ENCODE measurements around the gene ENDOV. TPM values are rescaled to one million over a fixed set of nuclear protein-coding genes. Genes with fewer than 3 reads are reported as not detected.

ENDOV gene
- total RNA-seq, 1 experiment from 2014 or later = 26.0 TPM

GRCh38 chr17:80428363-80428762 is 13.4 kb downstream of the ENDOV start:
- Histone ChIP-seq H3K36me3 (replicated peaks; ENCODE audit: control insufficient read depth, insufficient read depth, low read length) (no peaks in the 10 kb centered on the region), H3K4me3 (ENCODE audit: insufficient read depth, low read depth, low read length) (no peak overlapping the region), H3K27me3 (ENCODE audit: control insufficient read depth, insufficient read depth, low read length) (no peaks in the 10 kb centered on the region)
- DNase-seq = peak; percentile 46

- H3K36me3 ChIP-seq (replicated peaks; ENCODE audit: control insufficient read depth, insufficient read depth, low read length) = no peaks in the 10 kb centered on the region
- no peak overlapping the region for H3K4me3 ChIP-seq (ENCODE audit: insufficient read depth, low read depth, low read length)
- DNase-seq = peak; percentile 47
- no peaks in the 10 kb centered on the region for H3K27me3 ChIP-seq (ENCODE audit: control insufficient read depth, insufficient read depth, low read length)
These were observed 13.8 kb downstream of the ENDOV start for GRCh38 chr17:80428796-80429195.

GRCh38 chr17:80429356-80430275 is 14.6 kb downstream of the ENDOV start:
- Histone ChIP-seq H3K27me3 (ENCODE audit: control insufficient read depth, insufficient read depth, low read length) (no peaks in the 10 kb centered on the region), H3K4me3 (ENCODE audit: insufficient read depth, low read depth, low read length) (no peak overlapping the region), H3K36me3 (replicated peaks; ENCODE audit: control insufficient read depth, insufficient read depth, low read length) (no peaks in the 10 kb centered on the region)
- no peak for DNase-seq

- Histone ChIP-seq H3K4me3 (ENCODE audit: insufficient read depth, low read depth, low read length) (no peak overlapping the region), H3K27me3 (ENCODE audit: control insufficient read depth, insufficient read depth, low read length) (no peaks in the 10 kb centered on the region), H3K36me3 (replicated peaks; ENCODE audit: control insufficient read depth, insufficient read depth, low read length) (no peaks in the 10 kb centered on the region)
- DNase-seq = no peak
These were observed 15.7 kb downstream of the ENDOV start for GRCh38 chr17:80430446-80431245.

- H3K4me3 ChIP-seq (ENCODE audit: insufficient read depth, low read depth, low read length) = no peak overlapping the region
- no peak for DNase-seq
- no peaks in the 10 kb centered on the region for H3K27me3 ChIP-seq (ENCODE audit: control insufficient read depth, insufficient read depth, low read length)
- no peaks in the 10 kb centered on the region for H3K36me3 ChIP-seq (replicated peaks; ENCODE audit: control insufficient read depth, insufficient read depth, low read length)
These were observed 16.6 kb downstream of the ENDOV start for GRCh38 chr17:80431246-80432195.

GRCh38 chr17:80432350-80432955 is 17.5 kb downstream of the ENDOV start:
- Histone ChIP-seq H3K4me3 (ENCODE audit: insufficient read depth, low read depth, low read length) (no peak overlapping the region), H3K36me3 (replicated peaks; ENCODE audit: control insufficient read depth, insufficient read depth, low read length) (no peaks in the 10 kb centered on the region), H3K27me3 (ENCODE audit: control insufficient read depth, insufficient read depth, low read length) (no peaks in the 10 kb centered on the region)
- no peak for DNase-seq

- DNase-seq = no peak
- no peak overlapping the region for H3K4me3 ChIP-seq (ENCODE audit: insufficient read depth, low read depth, low read length)
- H3K36me3 ChIP-seq (replicated peaks; ENCODE audit: control insufficient read depth, insufficient read depth, low read length) = no peaks in the 10 kb centered on the region
- no peaks in the 10 kb centered on the region for H3K27me3 ChIP-seq (ENCODE audit: control insufficient read depth, insufficient read depth, low read length)
These were observed 18.1 kb downstream of the ENDOV start for GRCh38 chr17:80432961-80433550.

GRCh38 chr17:80433916-80434666 is 19.1 kb downstream of the ENDOV start:
- Histone ChIP-seq H3K36me3 (replicated peaks; ENCODE audit: control insufficient read depth, insufficient read depth, low read length) (no peaks in the 10 kb centered on the region), H3K27me3 (ENCODE audit: control insufficient read depth, insufficient read depth, low read length) (no peaks in the 10 kb centered on the region), H3K4me3 (ENCODE audit: insufficient read depth, low read depth, low read length) (no peak overlapping the region)
- DNase-seq = no peak

GRCh38 chr17:80437532-80437931 is 22.6 kb downstream of the ENDOV start:
- no peaks in the 10 kb centered on the region for H3K36me3 ChIP-seq (replicated peaks; ENCODE audit: control insufficient read depth, insufficient read depth, low read length)
- DNase-seq = no peak
- 0 out of 2 replicates have a peak, but pooled peaks cover 2% of the 10 kb centered on the region for H3K27me3 ChIP-seq (ENCODE audit: control insufficient read depth, insufficient read depth, low read length)
- no peak overlapping the region for H3K4me3 ChIP-seq (ENCODE audit: insufficient read depth, low read depth, low read length)

GRCh38 chr17:80438806-80439205 is 23.8 kb downstream of the ENDOV start:
- DNase-seq = no peak
- H3K4me3 ChIP-seq (ENCODE audit: insufficient read depth, low read depth, low read length) = no peak overlapping the region
- no peaks in the 10 kb centered on the region for H3K36me3 ChIP-seq (replicated peaks; ENCODE audit: control insufficient read depth, insufficient read depth, low read length)
- peaks cover 4% of the 10 kb centered on the region; the same call in 1 of the 2 replicates for H3K27me3 ChIP-seq (ENCODE audit: control insufficient read depth, insufficient read depth, low read length)

GRCh38 chr17:80439499-80439898 is 24.5 kb downstream of the ENDOV start:
- H3K4me3 ChIP-seq (ENCODE audit: insufficient read depth, low read depth, low read length) = no peak overlapping the region
- H3K36me3 ChIP-seq (replicated peaks; ENCODE audit: control insufficient read depth, insufficient read depth, low read length) = no peaks in the 10 kb centered on the region
- DNase-seq = no peak
- H3K27me3 ChIP-seq (ENCODE audit: control insufficient read depth, insufficient read depth, low read length) = peaks cover 4% of the 10 kb centered on the region; the same call in 1 of the 2 replicates

GRCh38 chr17:80441133-80441578 is 26.2 kb downstream of the ENDOV start:
- peak; percentile 99 for DNase-seq
- Histone ChIP-seq H3K27me3 (ENCODE audit: control insufficient read depth, insufficient read depth, low read length) (peaks cover 4% of the 10 kb centered on the region; the same call in 1 of the 2 replicates), H3K4me3 (ENCODE audit: insufficient read depth, low read depth, low read length) (no peak overlapping the region), H3K36me3 (replicated peaks; ENCODE audit: control insufficient read depth, insufficient read depth, low read length) (no peaks in the 10 kb centered on the region)

Data from H7 (cell line).